NT2/D1 (cell line): Measurements from ENCODE around the gene MASP1.
"Not testable (repeated sequence)": the region's sequence is repeated elsewhere in the genome, so short reads cannot be mapped to it uniquely, and the experiment has no call there.

Experiments
- DNase-seq: peaks from one replicate; pipeline ENCODE4 v3.0.0-alpha.2; 2011; ENCODE audit warnings: low read depth, low spot score
- H3K27me3 ChIP-seq: 2 replicates; pipeline ENCODE4 v1.6.0; 2011; ENCODE audit warnings: mild to moderate bottlenecking; ENCODE audit not compliant: insufficient read length, insufficient read depth
- H3K36me3 ChIP-seq: 2 replicates; pipeline ENCODE4 v1.6.1; 2011; ENCODE audit warnings: mild to moderate bottlenecking, low read length, mixed read lengths; ENCODE audit not compliant: insufficient read depth, insufficient read length
- H3K4me1 ChIP-seq: 2 replicates; pipeline ENCODE4 v1.5.1; 2011; ENCODE audit not compliant: insufficient read depth, insufficient read length
- H3K4me3 ChIP-seq: 2 replicates; pipeline ENCODE4 v1.5.1; 2011; ENCODE audit warnings: low read depth; ENCODE audit not compliant: insufficient read length
- H3K9ac ChIP-seq: 2 replicates; pipeline ENCODE4 v1.6.0; 2011; ENCODE audit warnings: low read depth; ENCODE audit not compliant: insufficient read length
- H3K9me3 ChIP-seq: 2 replicates; pipeline ENCODE4 v1.5.1; 2011; ENCODE audit warnings: mild to moderate bottlenecking, low read length; ENCODE audit not compliant: insufficient read depth
- SUZ12 ChIP-seq: IDR thresholded peaks from 2 replicates; pipeline ENCODE4 v1.6.1; 2011; ENCODE audit not compliant: insufficient read length, insufficient read depth; ENCODE audit errors: extremely low read depth
- YY1 ChIP-seq: IDR thresholded peaks from 2 replicates; pipeline ENCODE4 v1.6.1; 2011; ENCODE audit not compliant: insufficient read length, insufficient read depth
- ZNF274 ChIP-seq: IDR thresholded peaks from 2 replicates; pipeline ENCODE4 v1.6.1; 2011; ENCODE audit warnings: mild to moderate bottlenecking, low read depth, low read length

Gene MASP1

GRCh38 chr3:187255314-187255713 is 36.2 kb downstream of the MASP1 start:
- H3K9me3 ChIP-seq = no peaks in the 10 kb centered on the region
- H3K4me1 ChIP-seq = peaks cover 2% of the 10 kb centered on the region
- no peak overlapping the region for H3K4me3 ChIP-seq
- H3K36me3 ChIP-seq = no peaks in the 10 kb centered on the region
- no peaks in the 10 kb centered on the region for H3K27me3 ChIP-seq
- H3K9ac ChIP-seq = no peak overlapping the region
- no peak for TF ChIP-seq YY1
- TF ChIP-seq SUZ12 = no peak
- no peak for TF ChIP-seq ZNF274
- DNase-seq = no peak

- Histone ChIP-seq H3K4me1 (peaks cover 4% of the 10 kb centered on the region), H3K36me3 (no peaks in the 10 kb centered on the region), H3K27me3 (no peaks in the 10 kb centered on the region), H3K4me3 (no peak overlapping the region), H3K9ac (no peak overlapping the region), H3K9me3 (no peaks in the 10 kb centered on the region; the same call in 1 of the 2 replicates)
- no peak for DNase-seq
- TF ChIP-seq SUZ12 (no peak), YY1 (no peak), ZNF274 (no peak)
These were observed 39.2 kb downstream of the MASP1 start for GRCh38 chr3:187252311-187252710.

GRCh38 chr3:187251599-187251998 is 39.9 kb downstream of the MASP1 start:
- no peaks in the 10 kb centered on the region; the same call in 1 of the 2 replicates for H3K9me3 ChIP-seq
- no peak overlapping the region for H3K9ac ChIP-seq
- no peaks in the 10 kb centered on the region for H3K36me3 ChIP-seq
- no peak overlapping the region for H3K4me3 ChIP-seq
- H3K27me3 ChIP-seq = no peaks in the 10 kb centered on the region
- no peak for DNase-seq
- TF ChIP-seq ZNF274 (no peak), SUZ12 (no peak), YY1 (no peak)
- peaks cover 4% of the 10 kb centered on the region for H3K4me1 ChIP-seq

GRCh38 chr3:187247398-187247797 is 44.1 kb downstream of the MASP1 start:
- peaks cover 7% of the 10 kb centered on the region for H3K4me1 ChIP-seq
- no peak for DNase-seq

GRCh38 chr3:187243933-187244524 is 47.5 kb downstream of the MASP1 start:
- Histone ChIP-seq H3K9ac (no peak overlapping the region), H3K4me1 (peaks cover 6% of the 10 kb centered on the region), H3K36me3 (no peaks in the 10 kb centered on the region), H3K4me3 (no peak overlapping the region), H3K9me3 (no peaks in the 10 kb centered on the region), H3K27me3 (no peaks in the 10 kb centered on the region)
- no peak for DNase-seq
- TF ChIP-seq YY1 (no peak), ZNF274 (no peak), SUZ12 (no peak)

More at GRCh38 chr3:187247398-187247797, 44.1 kb downstream of the MASP1 start:
- Histone ChIP-seq H3K27me3 (no peaks in the 10 kb centered on the region), H3K9ac (no peak overlapping the region), H3K36me3 (no peaks in the 10 kb centered on the region), H3K4me3 (no peak overlapping the region), H3K9me3 (no peaks in the 10 kb centered on the region; the same call in 1 of the 2 replicates)
- no peak for TF ChIP-seq SUZ12

- no peaks in the 10 kb centered on the region for H3K9me3 ChIP-seq
- no peak overlapping the region for H3K9ac ChIP-seq
- no peaks in the 10 kb centered on the region for H3K36me3 ChIP-seq
- H3K4me1 ChIP-seq = peaks cover 6% of the 10 kb centered on the region
- TF ChIP-seq SUZ12 = no peak
- no peak for TF ChIP-seq YY1
- TF ChIP-seq ZNF274 = no peak
- no peaks in the 10 kb centered on the region for H3K27me3 ChIP-seq
- DNase-seq = no peak
- no peak overlapping the region for H3K4me3 ChIP-seq
These were observed 48.6 kb downstream of the MASP1 start for GRCh38 chr3:187242900-187243299.

GRCh38 chr3:187242435-187242834 is 49.1 kb downstream of the MASP1 start:
- Histone ChIP-seq H3K9ac (no peak overlapping the region), H3K4me1 (peaks cover 6% of the 10 kb centered on the region), H3K27me3 (no peaks in the 10 kb centered on the region)

GRCh38 chr3:187238835-187239234 is 52.7 kb downstream of the MASP1 start:
- H3K9ac ChIP-seq, H3K27me3 ChIP-seq, DNase-seq, H3K4me3 ChIP-seq, H3K4me1 ChIP-seq, H3K9me3 ChIP-seq, H3K36me3 ChIP-seq: not testable (repeated sequence)

More at GRCh38 chr3:187242435-187242834, 49.1 kb downstream of the MASP1 start:
- no peak for DNase-seq
- Histone ChIP-seq H3K4me3 (no peak overlapping the region), H3K9me3 (no peaks in the 10 kb centered on the region), H3K36me3 (no peaks in the 10 kb centered on the region)
- TF ChIP-seq ZNF274 = no peak
- no peak for TF ChIP-seq YY1
- no peak for TF ChIP-seq SUZ12
